GM19328 (cell line): ENCODE results near the gene MPDZ.
"Not testable (repeated sequence)": the region's sequence is repeated elsewhere in the genome, so short reads cannot be mapped to it uniquely, and the experiment has no call there.

ENCODE experiments used
- ATAC-seq: cut with Tn5 transposase; IDR thresholded peaks from one replicate; pipeline ENCODE4 v1.9.1; 2021; ENCODE audit warnings: mild to moderate bottlenecking, moderate library complexity; ENCODE audit not compliant: unreplicated experiment

Gene MPDZ

GRCh38 chr9:13266167-13266566 is 13.3 kb downstream of the MPDZ start:
- ATAC-seq: no peak

- no peak for ATAC-seq
Measured at GRCh38 chr9:13264788-13265187, 14.7 kb downstream of the MPDZ start.

GRCh38 chr9:13263511-13263910 is 16.0 kb downstream of the MPDZ start:
- ATAC-seq: no peak

- ATAC-seq: no peak
Measured at GRCh38 chr9:13252852-13253251, 26.6 kb downstream of the MPDZ start.

- ATAC-seq: no peak
Measured at GRCh38 chr9:13244181-13244580, 35.3 kb downstream of the MPDZ start.

- ATAC-seq: no peak
Measured at GRCh38 chr9:13241283-13241682, 38.2 kb downstream of the MPDZ start.

- no peak for ATAC-seq
Measured at GRCh38 chr9:13239660-13240059, 39.8 kb downstream of the MPDZ start.

GRCh38 chr9:13239208-13239607 is 40.3 kb downstream of the MPDZ start:
- no peak for ATAC-seq

GRCh38 chr9:13234932-13235331 is 44.6 kb downstream of the MPDZ start:
- ATAC-seq: no peak

GRCh38 chr9:13228431-13228830 is 51.1 kb downstream of the MPDZ start:
- ATAC-seq: no peak

- no peak for ATAC-seq
Measured at GRCh38 chr9:13224366-13224765, 55.1 kb downstream of the MPDZ start.

- ATAC-seq: not testable (repeated sequence)
Measured at GRCh38 chr9:13222733-13223132, 56.8 kb downstream of the MPDZ start.

- ATAC-seq: no peak
Measured at GRCh38 chr9:13221741-13222140, 57.8 kb downstream of the MPDZ start.

- ATAC-seq: no peak
Measured at GRCh38 chr9:13220837-13221236, 58.7 kb downstream of the MPDZ start.

GRCh38 chr9:13215791-13216554 is 63.5 kb downstream of the MPDZ start:
- ATAC-seq: no peak

GRCh38 chr9:13213998-13214397 is 65.5 kb downstream of the MPDZ start:
- no peak for ATAC-seq

GRCh38 chr9:13213337-13213736 is 66.2 kb downstream of the MPDZ start:
- no peak for ATAC-seq

GRCh38 chr9:13210306-13210705 is 69.2 kb downstream of the MPDZ start:
- ATAC-seq: no peak

- no peak for ATAC-seq
Measured at GRCh38 chr9:13209498-13209897, 70.0 kb downstream of the MPDZ start.

- no peak for ATAC-seq
Measured at GRCh38 chr9:13205824-13206223, 73.7 kb downstream of the MPDZ start.

GRCh38 chr9:13190040-13190439 is 89.5 kb downstream of the MPDZ start:
- no peak for ATAC-seq

- no peak for ATAC-seq
Measured at GRCh38 chr9:13189362-13189761, 90.1 kb downstream of the MPDZ start.

- no peak for ATAC-seq
Measured at GRCh38 chr9:13186774-13187173, 92.7 kb downstream of the MPDZ start.
